Activated CD4-positive, alpha-beta T cell treated with anti-CD3 and anti-CD28 coated beads for 4 hours (primary cell): ENCODE data around the gene RIOX2.
"Not testable (repeated sequence)": the region's sequence is repeated elsewhere in the genome, so short reads cannot be mapped to it uniquely, and the experiment has no call there.

ENCODE experiments used
- DNase-seq, 2 donors: peaks; one replicate each; pipeline ENCODE4 v3.0.0-alpha.2; 2020

The RIOX2 gene

DNA sequence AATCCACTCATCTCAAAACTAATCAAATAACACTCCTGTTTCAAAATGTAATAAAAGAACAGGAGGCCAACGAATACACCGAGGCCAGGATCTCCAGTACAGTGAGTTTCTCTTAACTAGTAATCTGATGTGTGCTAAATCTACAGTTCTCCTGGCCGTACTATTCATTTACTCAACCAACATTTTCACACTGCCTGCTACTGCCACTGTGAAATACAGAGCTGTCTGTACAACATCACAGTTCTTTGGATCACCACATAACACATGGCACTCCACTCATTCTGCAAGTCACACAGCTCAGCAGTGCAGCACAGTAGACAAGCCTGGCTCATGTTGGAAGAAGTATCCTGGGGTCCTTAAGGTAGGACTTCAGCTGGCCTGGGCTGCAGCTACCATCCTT, 21.9 kb downstream of the RIOX2 start:
- no peak for DNase-seq

DNA sequence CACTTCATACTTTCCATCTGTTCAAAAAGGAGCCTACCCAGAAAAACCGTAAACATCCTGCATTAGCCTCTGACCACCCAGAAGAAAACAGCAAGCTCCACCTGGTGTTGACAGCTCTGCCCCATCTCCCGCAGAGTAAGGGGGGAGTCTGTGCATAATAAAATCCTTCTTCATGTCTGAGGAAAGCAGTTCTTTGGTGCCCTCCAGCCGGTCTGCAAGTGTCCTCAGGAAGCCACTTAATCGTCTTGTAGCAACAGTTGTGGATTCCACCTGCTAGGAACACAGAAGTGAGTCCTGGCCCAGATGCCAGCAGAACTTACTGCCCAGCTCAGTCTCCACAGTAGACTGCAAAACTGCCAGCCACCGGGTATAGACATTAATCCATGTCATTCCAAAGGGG, 22.5 kb downstream of the RIOX2 start:
- no peak for DNase-seq

DNA sequence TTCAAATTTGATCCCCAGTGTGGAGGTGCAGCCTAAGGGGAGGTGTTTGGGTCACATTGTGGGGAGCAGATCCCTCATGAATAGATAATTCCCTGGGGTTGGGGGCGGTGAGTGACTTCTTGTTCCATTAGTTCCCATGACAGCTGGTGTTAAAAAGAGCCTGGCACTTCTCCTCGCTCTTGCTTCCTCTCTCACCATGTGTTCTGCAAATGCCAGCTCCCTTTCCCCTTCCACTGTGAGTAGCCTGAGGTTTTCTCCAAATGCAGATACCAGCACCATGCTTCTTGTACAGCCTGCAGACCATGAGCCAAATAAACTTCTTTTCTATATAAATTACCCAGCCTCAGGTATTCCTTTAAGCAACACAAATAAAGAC, 23.1 kb downstream of the RIOX2 start:
- no peak for DNase-seq

DNA sequence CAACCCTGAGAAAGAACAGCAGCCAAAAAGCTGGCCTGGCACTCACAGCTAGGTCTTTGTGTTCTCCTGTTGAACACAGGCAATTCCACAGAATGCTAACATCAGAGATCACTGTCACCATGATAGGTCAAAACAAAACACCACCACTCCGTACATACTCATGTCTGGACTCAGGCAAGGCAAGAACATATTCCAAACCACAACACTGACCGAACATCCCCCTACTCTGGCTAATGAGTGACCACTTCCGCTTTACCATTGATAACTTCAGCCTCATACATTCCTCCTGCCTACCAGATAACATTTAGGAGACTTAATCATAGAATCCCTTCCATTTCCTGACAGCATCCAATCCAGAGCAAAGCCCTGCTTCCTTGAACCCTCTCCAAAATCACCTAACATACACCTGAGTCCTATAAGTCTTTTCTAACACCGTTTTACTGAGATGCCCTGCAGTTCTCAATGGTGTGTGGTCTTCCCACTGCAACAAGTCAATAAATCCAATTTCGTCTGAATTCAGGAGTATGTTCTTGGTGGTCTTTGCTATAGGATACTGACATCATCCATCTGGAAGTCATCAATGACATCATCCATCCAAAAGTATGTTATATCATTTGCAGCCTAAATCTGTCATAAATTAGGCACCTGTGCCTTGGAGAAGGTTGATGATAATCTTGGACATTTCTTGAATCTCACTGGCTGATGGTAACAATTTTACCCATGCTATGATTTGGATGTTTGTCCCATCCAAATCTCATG, 23.7 kb downstream of the RIOX2 start:
- no peak for DNase-seq

DNA sequence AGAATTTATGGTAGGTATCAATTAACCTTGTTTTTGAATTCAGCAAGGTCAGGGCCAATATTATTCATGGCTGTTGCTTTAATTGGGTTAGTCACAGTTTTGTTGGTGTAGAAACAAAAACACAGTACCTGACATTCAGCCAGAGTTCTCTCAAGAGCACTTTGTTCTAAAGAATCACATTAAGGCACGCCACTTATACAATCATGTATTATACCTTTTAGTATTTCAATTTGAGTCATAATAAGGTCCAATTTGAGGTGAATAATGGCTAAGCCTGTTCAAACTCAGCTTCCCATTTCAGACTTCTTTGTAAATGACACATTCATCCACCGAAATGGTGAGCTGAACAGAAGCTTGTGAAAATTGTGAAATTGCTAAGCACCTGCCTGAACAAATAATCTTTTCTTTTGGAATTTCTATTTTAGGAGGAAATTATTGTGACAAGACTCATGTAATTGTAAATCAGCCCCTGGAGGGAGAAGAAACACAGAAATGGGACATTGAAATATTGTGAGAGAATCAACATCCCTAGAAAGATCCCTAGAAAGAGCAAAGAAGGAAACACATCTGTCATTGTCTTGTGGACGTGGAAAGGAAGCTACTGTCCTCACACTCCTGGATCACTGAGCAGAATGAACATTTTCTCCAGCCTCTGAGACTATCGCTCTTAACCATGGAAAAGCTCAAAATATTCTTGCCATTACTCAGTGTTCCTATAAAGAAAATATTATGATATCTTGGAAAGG, 29.3 kb downstream of the RIOX2 start:
- no peak for DNase-seq

DNA sequence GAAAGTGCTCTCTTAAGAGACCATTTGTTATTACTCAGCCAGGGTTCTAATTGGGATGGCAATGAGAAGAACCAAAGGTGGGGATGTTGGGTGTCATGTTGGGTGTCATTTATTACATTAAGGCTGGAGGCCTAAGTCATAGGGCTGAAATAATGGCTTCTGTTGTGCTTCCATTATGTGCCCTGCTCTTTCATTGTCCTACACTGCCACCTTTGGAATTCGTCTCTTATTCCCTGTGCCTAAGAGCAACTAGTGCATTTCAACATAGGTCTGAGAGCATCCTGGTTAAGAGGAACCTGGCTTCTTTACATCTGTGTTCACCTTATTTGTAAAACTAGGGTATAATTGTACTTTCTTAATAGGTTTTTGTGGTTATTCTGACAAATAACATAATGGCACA, 32.2 kb downstream of the RIOX2 start:
- DNase-seq, result no peak

DNA sequence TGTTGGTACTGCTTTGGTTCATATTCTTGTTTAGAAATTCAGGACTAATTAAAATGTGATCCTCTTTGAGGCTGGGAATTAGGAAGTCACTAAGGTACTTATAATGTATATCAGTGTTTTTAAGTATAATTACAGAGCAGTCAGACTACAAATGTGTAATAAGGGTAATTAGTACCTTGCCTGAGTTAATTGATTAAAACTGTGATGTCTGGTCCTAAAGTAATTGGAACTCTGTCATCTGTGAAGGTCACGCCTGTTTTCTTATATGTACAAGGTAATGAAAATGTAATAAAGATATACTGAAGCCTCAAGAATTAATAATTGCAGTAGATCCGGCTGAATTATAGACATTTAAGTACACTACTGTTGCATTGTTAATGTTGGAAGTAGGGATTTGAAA, 32.8 kb downstream of the RIOX2 start:
- no peak for DNase-seq

DNA sequence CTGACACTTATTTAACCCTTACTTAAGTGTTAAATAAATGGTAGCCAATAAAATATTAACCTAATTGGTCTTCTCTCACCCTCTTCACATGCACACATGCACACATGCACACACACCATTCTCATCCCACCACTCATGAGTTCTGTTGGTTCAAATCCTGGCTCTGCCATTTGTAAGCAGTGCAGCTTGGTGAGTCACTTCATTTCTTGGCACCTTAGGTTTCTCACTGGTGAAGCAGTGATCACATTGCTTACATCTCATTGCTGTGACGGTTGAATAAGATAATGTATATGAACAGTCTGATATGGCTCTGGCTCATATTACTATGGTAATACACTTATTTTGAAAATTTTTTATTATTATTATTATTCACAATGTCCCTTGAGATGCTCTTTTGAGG, 33.8 kb downstream of the RIOX2 start:
- no peak for DNase-seq

DNA sequence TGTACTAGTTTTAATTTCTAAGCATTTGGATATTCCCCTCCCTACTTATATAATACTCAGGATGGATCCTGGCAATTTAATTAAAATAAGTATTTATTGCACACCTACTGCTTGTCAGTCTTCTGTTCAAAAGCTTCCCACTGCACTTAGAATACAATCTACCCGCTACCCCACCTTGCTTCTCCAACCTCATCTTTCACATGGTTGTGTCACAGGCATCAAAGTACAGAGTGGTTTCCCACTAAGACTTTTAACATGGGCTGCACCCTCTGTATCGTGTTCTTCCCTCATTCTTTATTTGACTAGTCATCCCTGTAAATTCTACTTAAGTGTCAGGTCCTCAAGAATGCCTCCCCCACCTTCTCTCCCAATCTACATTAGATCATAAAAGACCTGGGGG, 35.0 kb downstream of the RIOX2 start:
- no peak for DNase-seq

DNA sequence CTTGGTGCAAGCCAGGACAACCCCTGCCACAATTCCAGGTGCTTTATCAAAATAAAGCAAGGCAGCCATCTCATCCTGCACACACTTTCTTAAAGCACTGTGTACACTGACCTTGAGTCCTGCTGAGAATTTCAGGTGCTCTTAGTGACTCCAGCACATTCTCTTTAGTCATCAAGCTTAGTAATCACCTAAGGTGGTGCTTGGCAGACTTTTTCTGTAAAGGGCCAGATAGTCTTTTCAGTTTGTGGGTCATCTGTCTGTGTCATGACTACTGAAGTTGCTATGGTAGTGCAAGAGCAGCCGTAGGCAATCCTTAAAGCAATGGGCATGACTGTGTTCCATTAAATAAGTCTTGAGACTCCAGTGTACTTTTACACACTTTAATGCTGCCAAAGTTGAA, 36.4 kb downstream of the RIOX2 start:
- DNase-seq, result no peak

DNA sequence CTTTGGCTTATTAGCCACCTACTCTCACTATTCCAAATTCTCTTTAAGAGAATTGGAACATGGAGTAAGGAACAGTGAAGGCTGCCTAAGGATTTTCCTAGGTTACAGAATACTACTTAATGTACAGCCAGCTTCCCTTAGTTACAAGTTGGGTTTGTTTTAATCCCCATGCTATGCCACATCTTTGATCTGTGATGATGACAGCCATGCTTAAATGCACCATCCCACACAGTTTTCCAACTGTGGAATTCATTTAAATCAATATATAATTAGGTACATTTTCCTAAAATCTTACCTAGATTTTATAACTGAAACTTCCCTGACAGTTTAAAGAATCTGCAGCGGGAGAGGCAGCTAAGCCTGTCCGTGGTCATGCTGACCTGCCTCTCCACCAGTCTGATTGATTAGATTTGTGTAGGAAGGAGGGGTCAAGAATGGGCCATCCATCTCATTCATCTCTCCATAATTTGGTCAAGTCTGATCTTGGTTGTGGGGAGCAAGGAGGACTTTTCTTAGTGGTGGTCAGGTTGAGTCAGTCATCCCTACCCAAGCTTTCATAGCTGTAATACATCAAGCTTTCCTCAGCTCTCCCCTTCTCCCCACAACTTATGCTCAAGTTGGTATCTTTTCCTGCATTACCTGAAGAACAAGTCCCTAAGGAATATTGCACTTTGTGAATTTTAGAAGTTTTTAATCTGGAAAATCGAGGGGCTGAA, 37.1 kb downstream of the RIOX2 start:
- no peak for DNase-seq

DNA sequence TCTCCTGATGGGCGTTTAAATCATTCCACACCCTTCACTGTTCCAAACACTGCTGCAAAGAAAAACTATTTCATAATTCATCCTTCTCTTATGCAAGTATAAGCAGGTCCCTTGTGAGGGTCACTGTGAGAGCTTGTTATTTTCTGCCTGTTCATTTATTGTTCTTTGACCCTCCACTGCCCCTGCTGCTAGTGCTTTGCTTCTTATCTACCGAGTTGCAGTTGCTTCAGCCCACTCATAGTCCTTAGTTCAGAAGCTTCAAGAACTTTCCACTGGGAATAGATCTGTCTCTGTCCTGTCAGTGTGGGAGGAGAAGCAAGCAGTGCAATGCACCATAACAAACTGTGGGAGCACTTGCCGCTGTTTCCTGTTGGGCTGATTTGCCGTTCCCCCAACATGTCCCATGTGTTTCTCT, 39.8 kb downstream of the RIOX2 start:
- no peak for DNase-seq

DNA sequence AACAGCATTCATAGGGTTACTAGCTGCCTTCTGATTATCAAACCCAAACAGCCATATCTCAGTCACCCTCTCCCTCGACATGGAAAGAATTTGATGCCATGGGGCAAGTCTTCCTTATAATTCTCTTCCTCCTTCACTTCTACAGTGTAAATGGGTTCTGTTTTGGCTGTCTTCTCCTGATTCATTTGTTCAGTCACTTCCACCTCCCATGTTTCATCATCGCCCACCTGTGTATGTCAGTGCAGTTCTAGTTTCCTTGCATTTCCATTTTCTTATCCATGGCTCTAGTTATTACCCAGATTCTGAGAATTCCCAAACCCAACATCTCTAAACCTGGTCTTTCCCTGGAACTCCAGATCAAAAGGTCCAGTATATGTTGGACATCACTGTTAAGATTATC, 41.0 kb downstream of the RIOX2 start:
- DNase-seq, result no peak

DNA sequence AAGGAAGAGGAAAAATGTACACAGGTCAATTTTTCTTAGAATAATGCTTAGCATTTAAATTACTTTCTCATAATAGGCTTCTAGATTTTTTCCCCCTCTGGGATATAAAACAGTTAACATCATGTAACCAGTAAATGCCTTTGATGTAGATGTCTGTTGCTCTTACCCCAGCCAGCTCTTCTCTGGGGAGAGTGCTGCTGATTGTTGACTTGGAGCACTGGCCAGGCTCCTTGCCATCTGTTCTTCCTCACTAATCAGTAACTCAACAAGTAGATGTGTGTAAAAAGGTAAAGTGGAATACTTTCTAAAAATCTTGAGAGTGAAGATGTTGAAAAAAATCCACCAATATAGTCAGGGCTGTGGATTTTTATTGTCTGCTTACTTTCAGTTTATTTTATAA, 42.2 kb downstream of the RIOX2 start:
- no peak for DNase-seq

DNA sequence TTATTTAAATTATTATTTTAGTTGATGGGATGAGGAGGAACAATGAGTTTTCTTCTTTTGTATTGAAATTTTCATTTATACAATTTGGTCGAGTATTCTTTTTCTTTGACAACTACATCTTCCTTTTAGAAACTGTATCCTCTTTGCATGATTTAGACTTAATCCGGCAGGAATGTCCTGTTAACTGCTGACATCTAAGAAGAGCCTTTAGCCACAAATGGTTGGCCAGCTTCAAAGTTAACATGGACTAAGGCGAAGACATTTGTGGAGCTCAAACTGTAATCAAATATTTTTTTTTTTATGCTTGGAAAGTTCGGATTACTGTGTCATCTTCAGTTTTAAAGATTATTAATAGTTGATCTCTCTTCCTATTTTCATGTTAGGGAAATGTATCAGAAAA, 43.2 kb downstream of the RIOX2 start:
- no peak for DNase-seq

DNA sequence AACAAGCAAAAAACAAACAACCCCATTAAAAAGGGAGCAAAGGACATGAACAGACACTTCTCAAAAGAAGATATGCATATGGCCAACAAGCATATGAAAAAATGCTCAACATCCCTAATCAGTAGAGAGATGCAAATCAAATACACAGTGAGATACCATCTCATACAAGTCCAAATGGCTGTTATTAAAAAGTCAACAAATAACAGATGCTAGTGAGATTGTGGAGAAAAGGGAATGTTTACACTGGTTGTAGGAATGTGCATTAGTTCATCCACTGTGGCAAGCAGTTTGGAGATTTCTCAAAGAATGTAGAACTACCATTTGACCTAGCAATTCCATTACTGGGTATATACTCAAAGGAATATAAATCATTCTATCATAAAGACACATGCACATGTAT, 44.5 kb downstream of the RIOX2 start:
- DNase-seq, result no peak

DNA sequence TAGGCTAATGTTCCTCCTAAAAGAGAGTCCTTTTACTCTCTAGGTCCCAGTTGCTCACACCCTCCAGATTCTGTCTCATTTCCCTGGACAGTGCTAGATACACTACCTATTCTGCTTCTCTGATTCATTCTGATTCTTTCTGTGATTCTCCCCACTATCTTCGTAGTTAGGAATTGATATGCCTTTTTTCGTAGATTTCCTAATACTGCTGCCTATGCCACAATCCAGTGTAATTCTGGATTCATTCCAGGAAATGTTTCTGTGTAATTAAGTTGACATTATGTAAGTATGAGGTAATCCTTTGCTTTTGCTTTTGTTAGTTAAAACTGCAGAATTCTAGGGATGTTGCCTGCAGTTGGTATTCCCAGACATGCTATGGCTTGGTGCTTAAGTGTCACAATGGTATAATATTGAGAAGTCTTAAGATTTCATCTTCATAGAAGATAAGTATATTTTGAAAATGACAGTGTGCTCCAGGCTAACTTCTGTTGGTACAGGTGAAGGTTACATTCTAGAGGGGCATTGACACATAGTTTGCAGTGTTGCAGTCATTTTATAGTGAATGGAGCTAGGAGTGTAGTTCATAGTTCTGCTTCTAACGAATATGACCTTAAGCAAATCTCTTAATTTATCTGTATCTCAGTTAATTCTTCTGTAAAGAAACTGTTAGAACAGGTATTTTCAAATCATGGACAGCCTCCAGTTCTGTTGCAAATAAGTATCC, 54.3 kb downstream of the RIOX2 start:
- no peak for DNase-seq

DNA sequence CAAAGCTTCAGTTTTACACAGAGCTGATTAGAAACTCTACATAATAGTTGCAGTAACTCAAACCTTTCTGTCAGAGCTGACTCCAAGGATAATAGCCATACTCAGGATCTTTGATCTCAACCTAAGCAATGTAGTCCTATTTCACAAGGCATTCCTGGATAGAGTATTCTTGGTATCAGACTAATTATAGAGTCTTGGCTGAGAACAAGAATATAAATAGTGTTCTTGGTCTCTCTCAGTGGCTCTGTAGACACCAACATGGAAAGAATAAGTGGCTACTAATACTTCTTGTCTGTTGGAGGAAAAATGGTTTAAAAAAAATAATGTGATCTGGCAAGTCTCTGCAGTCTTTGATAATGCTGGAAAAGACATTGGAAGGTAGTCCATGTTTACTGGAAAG, 55.7 kb downstream of the RIOX2 start:
- DNase-seq, result no peak

DNA sequence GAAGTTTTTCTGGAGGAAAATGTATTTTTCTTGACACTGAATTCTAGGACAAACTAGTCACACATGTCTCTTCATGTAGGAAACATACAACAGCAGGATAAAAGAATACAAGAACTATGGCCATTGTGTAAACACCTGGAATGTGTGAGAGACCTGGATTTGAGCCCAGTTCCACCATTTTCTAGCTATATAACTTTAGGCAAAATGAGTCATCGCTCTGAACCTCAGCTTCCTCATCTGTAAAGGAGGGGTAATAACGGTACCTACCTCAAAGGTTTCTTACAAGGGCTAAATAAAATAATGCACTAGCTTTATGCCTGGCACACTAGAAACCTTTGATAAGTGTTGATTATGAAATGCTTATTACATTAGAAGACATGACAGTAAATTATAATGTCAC, 57.8 kb downstream of the RIOX2 start:
- no peak for DNase-seq

DNA sequence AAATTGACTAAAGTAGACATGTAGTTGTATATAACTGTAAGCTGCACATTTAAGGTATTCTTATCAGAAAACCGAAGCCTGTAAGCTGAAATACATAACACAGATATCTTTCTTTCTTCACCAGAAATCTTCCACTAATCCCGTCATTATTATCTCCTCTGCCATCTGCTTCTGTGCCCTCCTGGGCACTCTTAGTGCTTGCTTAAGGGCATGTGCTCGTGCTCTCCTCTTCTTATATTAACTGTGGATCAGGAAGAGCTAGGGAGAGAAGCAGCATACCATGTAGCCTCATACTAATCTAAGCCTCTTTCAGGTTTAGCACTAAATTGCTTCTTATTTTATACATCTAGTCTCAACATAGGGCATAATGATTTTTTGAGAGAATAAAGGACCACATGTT, 60.8 kb downstream of the RIOX2 start:
- DNase-seq, result no peak

DNA sequence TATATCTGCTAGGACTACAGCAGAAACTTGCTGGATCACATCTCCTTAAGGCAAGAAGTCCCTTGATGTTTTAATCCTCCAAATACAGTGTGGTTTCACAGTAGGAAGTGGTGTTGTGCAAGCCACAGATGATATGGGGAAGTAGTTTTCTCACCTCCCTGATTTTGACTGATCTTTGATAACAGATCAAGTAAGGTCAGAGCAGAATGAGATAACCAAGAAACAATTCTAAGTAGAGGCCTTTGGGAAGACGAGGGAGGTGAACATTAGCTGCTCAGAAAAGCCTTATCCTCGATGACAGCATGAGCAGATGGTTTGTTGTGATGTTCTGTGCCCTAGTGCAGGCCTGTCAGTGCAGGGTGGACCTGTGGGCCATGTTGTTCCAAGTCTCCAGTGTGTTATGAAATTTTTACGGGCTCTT, 61.3 kb downstream of the RIOX2 start:
- DNase-seq, result peak in 1 of 2 donors; percentile 1

DNA sequence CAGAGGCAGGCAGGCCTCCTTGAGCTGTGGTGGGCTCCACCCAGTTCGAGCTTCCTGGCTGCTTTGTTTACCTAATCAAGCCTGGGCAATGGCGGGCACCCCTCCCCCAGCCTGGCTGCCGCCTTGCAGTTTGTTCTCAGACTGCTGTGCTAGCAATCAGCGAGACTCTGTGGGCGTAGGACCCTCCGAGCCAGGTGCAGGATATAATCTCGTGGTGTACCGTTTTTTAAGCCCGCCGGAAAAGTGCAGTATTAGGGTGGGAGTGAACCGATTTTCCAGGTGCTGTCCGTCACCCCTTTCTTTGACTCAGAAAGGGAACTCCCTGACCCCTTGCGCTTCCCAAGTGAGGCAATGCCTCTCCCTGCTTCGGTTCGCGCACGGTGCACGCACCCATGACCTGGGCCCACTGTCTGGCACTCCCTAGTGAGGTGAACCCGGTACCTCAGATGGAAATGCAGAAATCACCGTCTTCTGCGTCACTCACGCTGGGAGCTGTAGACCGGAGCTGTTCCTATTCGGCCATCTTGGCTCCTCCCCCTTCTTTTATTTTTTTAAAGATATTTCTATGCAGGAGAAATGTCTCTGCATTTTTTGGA, 61.9 kb downstream of the RIOX2 start:
- DNase-seq, result peak in 1 of 2 donors; percentile 3

DNA sequence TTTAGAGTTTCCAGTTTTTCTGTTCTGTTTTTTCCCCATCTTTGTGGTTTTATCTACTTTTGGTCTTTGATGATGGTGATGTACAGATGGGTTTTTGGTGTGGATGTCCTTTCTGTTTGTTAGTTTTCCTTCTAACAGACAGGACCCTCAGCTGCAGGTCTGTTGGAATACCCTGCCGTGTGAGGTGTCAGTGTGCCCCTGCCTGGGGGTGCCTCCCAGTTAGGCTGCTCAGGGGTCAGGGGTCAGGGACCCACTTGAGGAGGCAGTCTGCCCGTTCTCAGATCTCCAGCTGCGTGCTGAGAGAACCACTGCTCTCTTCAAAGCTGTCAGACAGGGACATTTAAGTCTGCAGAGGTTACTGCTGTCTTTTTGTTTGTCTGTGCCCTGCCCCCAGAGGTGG, 62.4 kb downstream of the RIOX2 start:
- DNase-seq, result not testable (repeated sequence)
